Fibroblast of the aortic adventitia (primary cell): ENCODE measurements around the gene TPSAB1. TPM values are rescaled to one million over a fixed set of nuclear protein-coding genes. Genes with fewer than 3 reads are reported as not detected.
"Not testable (repeated sequence)": the region's sequence is repeated elsewhere in the genome, so short reads cannot be mapped to it uniquely, and the experiment has no call there.

Experiments used
- DNase-seq: peaks from one replicate; pipeline ENCODE4 v3.0.0-alpha.2; 2010; ENCODE audit warnings: low read depth
- H3K4me3 ChIP-seq: 2 replicates; pipeline ENCODE4 v1.5.1; 2011; ENCODE audit warnings: low read depth, mild to moderate bottlenecking, control low read depth, low read length, moderate library complexity
- CTCF ChIP-seq: IDR thresholded peaks from 2 replicates; pipeline ENCODE4 v1.5.1; 2011; ENCODE audit warnings: mild to moderate bottlenecking, low read length, control low read depth, inconsistent platforms; ENCODE audit not compliant: insufficient read depth
- total RNA-seq: library from RNA; depleted of rRNA; stranded (reverse); fragments of >200 nt; gene quantifications from 2 replicates; pipeline ENCODE4 v1.2.3, GENCODE V29; 2012; ENCODE audit warnings: low replicate concordance

Gene TPSAB1
- total RNA-seq, 1 donor: not detected

DNA sequence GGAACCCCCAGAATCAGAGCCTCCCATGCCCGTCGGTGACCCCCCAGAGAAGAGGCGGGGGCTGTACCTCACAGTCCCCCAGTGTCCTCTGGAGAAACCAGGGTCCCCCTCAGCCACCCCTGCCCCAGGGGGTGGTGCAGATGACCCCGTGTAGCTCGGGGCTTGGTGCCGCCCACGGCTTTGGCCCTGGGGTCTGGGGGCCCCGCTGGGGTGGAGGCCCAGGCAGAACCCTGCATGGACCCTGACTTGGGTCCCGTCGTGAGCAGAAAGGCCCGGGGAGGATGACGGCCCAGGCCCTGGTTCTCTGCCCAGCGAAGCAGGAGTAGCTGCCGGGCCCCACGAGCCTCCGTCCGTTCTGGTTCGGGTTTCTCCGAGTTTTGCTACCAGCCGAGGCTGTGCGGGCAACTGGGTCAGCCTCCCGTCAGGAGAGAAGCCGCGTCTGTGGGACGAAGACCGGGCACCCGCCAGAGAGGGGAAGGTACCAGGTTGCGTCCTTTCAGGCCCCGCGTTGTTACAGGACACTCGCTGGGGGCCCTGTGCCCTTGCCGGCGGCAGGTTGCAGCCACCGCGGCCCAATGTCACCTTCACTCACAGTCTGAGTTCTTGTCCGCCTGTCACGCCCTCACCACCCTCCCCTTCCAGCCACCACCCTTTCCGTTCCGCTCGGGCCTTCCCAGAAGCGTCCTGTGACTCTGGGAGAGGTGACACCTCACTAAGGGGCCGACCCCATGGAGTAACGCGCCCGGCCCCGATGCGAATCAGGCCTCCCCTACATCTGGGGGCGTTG lies 19.5 kb upstream of the TPSAB1 start:
- no peak for TF ChIP-seq CTCF
- no peak overlapping the region for H3K4me3 ChIP-seq
- DNase-seq: no peak

DNA sequence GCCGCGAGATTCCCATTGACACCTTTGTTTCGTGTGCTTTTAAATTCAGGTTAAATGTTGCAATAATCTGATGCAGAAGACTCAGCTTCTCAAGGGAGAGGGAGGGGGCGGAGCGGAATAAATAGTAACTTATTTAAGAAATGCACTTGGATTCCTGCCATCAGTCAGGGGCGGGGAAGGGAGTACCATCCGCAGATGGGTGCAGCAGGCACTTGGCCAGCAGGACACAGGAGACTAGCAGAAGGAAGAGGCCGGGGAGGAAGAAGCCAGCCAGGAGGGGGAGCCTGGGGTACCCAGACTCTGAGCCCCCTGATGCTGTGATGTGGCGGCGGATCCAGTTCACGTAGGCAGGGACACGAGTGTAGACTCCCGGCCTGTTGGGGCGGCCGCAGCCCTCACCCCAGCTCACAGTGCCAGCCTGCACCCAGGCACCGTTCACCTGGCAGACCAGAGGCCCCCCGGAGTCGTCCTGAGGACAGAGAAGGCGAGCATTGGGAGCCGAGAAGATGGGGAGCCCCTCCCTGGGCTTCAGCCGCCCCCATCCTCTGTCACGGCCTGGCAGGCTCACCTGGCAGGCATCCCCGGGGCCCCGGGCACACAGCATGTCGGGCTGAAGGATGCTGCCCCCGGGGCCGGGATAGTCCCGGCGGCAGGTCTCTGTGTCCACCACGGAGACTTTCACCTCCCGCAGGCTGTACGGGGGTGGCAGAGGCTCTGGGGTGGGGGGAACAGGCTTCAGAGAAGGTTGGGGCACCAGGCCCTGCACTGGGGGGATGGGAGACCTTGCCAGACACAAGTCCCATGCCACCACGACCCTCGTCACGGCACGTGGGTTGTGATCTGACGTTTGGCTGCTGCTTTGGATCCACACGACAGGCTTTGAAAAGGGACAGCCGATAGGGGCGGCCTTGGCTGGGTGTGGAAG lies 18.6 kb upstream of the TPSAB1 start:
- TF ChIP-seq CTCF: no peak
- no peak overlapping the region for H3K4me3 ChIP-seq
- no peak for DNase-seq

GRCh38 chr16:1222553-1223354 lies 17.8 kb upstream of the TPSAB1 start:
- no peak overlapping the region for H3K4me3 ChIP-seq

DNA sequence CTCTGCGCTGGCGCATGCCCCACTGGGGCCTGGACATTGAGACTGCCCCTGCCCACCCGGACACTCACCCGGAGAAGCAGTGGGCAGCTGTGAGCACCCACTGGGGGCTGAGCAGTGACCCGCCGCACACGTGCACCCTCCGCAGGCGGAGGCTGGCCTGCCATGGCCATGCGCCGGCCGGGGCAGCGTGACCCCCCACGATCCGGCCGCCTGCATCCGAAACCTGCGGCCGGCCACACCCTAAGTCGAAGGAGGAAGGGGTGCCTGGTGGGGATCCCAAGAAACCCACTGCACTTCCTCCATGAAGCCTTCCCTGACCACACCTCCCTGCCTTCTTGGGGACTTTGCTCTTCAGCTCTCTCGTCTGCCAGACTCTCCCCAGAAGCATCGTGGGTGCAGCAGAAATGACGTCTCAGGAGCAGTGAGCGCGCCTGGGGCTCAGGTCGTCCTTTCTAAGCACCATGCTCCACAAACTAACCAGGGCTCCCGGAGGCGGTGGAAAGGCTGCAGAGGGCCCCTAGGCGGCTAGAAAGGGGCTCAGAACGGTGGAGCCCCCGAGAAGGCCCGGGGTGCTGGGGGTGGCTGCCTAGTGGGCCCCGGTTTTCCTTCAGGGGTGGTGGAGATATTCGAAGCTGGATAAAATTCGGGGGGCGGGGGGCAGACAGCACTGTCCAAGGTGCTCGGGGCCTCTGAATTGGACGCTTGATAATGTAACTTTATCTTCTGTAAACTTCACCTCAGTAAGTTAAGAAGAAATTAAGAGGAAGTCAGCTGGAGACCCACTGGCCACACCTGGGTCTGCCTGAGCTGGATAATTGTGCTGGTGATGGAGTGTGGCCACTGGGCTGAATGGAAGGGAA lies 16.9 kb upstream of the TPSAB1 start:
- H3K4me3 ChIP-seq: no peak overlapping the region
- no peak for TF ChIP-seq CTCF

More at GRCh38 chr16:1222553-1223354, 17.8 kb upstream of the TPSAB1 start:
- no peak for DNase-seq
- no peak for TF ChIP-seq CTCF

GRCh38 chr16:1224558-1224957 lies 15.9 kb upstream of the TPSAB1 start:
- H3K4me3 ChIP-seq: no peak overlapping the region
- no peak for DNase-seq
- TF ChIP-seq CTCF: no peak

More for the DNA sequence above, 16.9 kb upstream of the TPSAB1 start:
- DNase-seq: no peak

DNA sequence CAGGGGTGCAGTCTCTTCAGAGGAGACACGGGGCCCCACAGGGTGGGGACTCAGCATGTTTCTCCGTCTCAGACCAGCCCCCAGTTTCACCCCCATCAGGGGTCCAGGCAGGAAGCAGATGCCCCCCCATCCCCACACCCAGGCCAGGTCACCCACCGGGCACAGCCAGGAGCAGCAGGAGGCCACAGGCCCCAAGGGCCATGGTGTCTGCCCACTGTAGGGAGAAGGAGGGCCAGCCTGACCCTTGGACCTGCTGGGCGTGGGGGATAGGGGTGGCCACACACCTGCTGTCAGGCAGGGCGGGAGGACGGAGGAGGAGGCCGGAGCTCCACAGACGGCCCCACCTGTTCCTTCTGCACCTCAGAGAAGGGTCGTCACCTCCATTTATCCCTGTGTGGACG lies 15.5 kb upstream of the TPSAB1 start, which contains the start of gene TPSG1:
TSS of gene TPSG1 (minus strand) at position 218 of the 401 bp plus-strand sequence. CDS start at position 202, 16 bp downstream.
- no peak within 1 kb of the TSS for H3K4me3 ChIP-seq
- no peak for TF ChIP-seq CTCF
- no peak for DNase-seq

GRCh38 chr16:1225728-1226311 lies 14.7 kb upstream of the TPSAB1 start:
- not testable (repeated sequence) for DNase-seq, H3K4me3 ChIP-seq

- not testable (repeated sequence) for DNase-seq, H3K4me3 ChIP-seq
These were observed 13.8 kb upstream of the TPSAB1 start for GRCh38 chr16:1226692-1227091.

DNA sequence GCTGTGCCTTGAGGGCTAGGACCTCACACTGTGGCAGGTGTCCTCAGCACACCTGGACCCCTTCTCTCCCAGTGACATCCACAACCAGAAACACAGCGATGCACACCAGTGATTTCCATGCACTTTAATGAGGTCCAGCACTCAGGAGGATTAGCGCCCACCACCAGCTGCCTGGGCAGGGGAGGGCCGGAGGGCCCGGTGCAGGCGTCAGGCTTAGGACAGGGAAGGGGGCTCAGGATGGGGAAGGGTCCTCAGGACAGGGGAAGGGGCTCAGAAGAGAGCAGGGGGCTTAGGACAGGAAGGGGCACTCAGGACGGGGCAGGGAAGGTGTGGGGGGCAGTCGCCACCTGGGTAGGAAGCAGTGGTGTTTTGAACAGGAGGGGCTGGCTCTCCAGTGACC lies 12.3 kb upstream of the TPSAB1 start:
- DNase-seq, H3K4me3 ChIP-seq: not testable (repeated sequence)
